T-helper 2 cell (primary cell): Measurements from ENCODE around the gene SPATS2.

ENCODE experiments used
- DNase-seq, 5 experiments: peaks; one replicate each; pipeline versions ENCODE4 v3.0.0 to v3.0.0-alpha.2; 2012 to 2022

The SPATS2 gene

DNA sequence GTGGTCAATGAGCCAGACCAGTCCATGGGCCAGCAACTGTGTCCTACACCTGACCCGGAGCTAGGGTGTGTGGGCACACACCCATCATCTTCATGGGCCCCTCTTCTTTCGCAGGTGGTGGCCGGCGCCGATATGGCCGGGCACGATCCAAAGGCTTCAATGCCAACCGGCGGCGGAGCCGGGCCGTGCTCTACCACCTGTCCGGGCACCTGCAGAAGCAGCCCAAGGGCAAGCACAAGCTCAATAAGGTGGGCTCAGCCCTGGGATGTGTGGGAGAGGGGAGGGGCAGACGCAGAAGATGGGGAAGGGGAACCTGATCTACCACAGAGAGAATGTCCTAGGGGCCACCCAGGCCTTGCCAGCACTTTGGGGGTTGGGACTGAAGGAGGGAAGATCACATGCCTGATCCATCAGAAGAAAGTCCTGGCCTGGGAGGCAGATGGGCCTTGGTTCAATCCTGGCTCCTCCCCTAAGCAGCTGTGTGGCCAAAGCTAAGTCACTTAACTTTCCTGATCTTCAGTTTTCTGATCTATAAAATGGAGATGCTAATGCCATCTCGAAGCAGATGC lies 175.4 kb downstream of the SPATS2 start:
- DNase-seq: no peak

DNA sequence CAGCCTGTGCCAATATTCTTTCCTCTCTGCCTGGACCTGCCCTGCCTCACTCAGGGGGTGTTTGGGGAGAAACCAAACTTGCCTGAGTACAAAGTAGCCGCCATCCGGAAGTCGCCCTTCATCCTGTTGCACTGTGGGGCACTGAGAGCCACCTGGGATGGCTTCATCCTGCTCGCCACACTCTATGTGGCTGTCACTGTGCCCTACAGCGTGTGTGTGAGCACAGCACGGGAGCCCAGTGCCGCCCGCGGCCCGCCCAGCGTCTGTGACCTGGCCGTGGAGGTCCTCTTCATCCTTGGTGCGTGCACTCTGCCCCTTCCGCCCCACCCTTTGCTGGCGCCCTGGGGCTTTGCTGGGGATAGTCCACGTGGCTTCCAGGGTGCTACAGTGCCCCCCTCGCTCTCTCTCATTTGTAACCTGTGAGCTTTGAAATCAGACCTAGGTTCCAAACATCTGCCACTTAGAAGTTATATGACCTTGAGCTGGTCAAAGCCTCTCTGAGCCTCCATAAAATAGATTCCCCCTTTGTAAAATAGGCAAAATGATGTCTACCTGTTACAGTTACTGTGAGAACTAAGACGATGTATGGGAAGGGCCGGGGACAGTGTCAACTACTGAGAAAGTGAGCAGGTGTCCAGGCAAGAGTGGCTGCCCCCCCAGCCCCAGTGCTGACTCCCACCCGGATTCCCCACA lies 176.1 kb downstream of the SPATS2 start:
- no peak for DNase-seq

DNA sequence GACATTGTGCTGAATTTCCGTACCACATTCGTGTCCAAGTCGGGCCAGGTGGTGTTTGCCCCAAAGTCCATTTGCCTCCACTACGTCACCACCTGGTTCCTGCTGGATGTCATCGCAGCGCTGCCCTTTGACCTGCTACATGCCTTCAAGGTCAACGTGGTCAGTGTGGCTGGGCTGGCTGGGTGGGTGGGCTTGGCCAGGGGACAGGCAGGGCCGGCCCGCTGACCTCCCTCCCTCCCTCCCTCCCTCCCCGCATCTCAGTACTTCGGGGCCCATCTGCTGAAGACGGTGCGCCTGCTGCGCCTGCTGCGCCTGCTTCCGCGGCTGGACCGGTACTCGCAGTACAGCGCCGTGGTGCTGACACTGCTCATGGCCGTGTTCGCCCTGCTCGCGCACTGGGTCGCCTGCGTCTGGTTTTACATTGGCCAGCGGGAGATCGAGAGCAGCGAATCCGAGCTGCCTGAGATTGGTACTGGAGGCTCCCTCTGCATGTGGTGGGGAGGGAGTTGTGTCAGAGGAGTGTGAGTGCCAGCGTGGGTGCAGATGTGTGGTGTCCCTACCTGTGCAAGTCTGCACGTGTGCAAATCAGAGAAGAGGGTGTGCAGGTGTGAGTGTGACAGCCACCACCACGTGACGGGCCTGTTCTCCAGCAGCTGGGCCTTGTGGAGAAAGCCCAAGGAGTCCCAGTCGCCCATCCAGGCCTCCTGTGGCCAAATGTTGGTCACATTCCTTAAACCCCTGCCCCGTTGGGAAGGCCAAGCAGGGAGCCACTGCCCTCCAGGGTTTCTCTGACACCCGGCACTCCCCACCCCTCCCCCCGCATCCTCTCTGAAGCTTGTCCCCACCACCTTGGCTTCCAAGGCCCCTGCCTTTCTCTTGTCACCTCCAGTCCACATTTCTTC lies 176.9 kb downstream of the SPATS2 start:
- DNase-seq: no peak

DNA sequence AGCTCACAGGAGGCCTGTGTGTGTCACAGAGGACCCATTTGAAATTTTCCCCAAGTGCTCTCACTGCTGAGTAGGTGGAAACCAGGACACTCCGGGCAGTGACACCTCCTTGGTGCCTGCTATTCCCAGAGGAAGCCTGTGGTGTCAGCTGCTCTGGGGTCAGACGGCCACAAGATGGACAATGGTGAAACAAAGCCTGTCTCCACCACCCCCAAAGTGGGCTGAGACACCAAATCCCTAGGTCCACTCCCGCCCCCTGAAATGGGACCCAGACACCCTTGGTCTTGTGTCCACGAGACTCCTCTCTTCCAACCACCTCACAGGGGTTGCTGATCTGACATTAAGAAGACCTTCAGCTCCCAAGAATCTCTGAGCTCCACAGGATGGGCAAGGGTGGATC lies 178.6 kb downstream of the SPATS2 start:
- no peak for DNase-seq

DNA sequence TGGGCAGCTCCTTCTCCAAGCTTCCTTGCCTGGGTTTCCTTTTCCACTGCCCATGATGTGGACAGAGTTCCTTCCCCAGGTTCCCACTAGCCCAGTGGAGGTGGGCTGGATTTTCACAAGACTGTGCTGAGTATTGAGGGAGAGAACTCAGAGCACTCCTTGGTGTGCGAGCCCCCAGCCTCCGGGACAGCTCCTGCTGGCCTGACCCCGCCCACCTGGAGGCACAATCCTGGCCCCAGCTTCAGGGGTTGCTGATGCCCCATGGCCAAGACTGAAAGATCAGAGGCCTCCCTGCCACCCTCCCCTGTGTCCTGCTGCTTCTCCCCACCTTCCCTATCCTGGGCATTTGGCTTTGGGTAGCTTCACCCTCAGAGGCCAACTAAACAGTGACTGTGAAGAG lies 179.2 kb downstream of the SPATS2 start:
- no peak for DNase-seq

DNA sequence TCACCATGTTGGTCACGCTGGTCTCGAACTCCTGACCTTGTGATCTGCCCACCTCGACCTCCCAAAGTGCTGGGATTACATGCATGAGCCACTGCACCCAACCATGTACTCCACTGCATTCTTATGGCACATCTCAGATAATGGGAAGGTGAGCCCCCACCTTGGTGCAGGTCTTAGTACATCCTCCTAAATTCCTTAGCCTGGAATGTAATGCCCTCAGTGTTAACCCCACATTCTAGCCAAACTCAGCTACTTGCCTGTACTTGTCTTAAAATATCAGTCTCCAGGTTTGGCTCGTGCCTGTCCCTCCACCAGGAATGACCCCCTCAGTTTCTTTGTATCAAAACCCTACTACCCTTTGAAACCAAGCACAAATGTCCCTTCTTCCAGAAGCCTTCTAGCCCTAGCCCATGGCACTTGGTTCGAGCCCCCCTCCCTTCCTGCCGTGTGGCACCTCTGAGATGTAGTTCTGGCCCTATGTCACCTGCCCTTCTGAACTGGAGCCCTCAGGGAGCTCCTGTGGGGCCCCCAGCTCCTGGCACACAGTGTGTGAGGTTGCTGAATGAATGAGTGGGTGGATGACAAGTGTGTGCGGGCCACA lies 179.9 kb downstream of the SPATS2 start:
- no peak for DNase-seq

DNA sequence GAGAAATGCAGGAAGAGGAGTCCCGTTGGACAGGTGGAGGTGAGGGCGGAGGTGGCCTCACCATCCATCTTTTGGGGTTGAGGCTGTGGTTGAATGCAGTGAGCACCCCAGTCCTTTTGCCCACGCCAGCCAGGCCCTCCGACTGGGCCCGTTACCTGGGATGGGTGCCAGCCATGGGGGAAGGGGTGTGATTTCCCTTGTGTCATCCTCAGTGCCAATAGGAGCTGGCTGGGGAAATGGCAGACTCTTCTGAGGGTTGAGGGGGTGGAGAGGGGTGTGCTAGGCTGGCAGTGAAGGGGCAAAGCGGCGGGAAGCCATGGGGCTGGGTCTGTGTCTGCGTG lies 181.2 kb downstream of the SPATS2 start:
- no peak for DNase-seq

DNA sequence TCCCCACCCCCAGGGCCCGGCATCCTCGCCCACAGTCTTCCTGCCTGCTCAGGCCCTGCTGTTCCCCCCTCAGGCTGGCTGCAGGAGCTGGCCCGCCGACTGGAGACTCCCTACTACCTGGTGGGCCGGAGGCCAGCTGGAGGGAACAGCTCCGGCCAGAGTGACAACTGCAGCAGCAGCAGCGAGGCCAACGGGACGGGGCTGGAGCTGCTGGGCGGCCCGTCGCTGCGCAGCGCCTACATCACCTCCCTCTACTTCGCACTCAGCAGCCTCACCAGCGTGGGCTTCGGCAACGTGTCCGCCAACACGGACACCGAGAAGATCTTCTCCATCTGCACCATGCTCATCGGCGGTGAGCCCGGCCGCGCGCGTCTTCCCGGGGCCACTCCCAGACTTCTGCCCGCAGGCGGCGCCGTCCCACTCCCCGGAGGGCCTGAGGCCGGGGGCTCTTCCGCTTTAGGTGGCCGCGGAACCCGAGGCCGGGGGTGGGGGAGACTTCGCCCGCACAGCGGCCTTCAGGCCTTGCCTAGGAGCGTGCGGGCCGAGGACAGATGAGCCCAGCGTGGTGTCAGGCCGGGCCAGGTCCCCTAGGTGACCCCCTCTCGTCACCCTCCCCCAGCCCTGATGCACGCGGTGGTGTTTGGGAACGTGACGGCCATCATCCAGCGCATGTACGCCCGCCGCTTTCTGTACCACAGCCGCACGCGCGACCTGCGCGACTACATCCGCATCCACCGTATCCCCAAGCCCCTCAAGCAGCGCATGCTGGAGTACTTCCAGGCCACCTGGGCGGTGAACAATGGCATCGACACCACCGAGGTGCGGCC lies 181.8 kb downstream of the SPATS2 start:
- no peak for DNase-seq

DNA sequence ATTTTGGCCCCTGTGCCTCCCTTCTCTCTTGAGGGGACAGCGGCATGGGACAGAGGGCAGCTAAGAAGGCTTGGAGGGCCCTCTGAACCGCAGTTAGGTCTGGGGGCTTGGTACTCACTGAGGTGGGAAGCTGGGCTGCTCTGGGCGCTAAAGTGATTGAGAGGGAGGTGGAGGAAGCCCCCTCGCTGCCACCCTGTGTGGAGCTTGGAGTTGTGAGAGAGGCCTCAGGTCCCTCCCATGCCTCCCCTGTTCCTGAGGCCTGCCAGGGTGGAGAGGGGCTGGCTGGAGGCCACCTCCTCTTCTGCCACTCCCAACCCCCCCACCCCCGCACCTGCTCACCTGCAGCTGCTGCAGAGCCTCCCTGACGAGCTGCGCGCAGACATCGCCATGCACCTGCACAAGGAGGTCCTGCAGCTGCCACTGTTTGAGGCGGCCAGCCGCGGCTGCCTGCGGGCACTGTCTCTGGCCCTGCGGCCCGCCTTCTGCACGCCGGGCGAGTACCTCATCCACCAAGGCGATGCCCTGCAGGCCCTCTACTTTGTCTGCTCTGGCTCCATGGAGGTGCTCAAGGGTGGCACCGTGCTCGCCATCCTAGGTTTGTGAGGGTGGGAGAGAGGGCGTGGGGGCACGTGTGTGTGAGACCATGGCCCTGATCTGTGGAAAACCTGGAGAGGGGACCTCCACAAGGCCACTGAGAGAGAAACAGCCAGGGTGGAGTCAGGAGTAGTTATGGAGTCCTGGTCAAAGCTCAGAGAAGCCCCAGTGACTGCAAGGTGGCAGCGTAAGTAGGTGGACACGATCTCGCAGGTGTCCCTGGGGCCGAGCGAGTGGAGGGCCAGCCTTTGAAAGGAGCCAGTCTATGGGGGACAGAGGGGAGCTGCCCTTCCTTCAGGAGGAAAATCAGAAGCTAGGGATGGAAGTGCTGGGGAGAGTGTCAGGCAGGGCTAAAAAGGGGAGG lies 182.8 kb downstream of the SPATS2 start:
- no peak for DNase-seq

DNA sequence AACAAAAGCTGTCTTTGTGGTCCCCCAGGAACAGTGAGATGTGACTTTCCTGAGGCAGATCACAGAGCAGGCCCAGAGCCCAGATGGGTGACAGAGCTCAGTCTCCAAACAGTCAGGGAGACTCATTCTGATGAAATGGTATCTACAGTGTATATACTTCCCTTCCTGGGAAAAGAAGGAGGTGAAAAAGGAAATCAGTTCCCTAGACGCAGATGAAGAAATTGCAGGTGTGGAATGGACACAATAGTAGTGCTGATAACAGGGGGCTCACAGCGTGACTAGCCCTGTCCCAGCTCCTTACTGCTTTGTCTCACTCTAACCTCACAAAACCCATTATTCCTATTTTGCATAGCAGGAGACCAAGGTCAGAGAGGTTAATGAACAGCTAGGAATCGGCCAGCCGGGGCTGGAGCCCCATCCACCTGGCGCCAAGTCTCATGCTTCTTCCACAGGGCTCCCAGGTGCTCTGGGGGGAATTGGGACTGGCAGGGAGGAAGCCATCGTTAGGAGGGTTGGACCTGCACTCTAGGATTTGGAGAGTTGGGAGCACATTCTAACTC lies 183.5 kb downstream of the SPATS2 start:
- no peak for DNase-seq

DNA sequence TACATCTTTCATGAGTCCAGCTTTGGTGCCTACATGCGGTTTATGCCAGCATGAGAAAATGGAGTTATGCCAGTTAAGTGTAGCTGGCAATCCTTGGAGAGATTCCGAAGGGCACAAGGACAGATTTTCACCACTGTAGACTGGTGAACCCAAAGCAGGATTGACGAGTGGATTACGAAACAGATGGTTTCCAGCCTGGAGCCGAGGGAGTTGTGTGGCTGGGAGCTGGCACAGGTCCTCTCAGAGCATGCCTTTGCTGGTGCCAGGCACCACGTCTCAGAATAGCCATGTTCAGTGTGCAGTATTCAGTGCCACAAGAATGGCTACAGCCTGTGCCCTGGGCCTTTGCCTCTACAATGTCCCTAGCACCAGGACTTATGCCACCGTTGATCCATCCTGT lies 184.8 kb downstream of the SPATS2 start:
- DNase-seq: no peak

DNA sequence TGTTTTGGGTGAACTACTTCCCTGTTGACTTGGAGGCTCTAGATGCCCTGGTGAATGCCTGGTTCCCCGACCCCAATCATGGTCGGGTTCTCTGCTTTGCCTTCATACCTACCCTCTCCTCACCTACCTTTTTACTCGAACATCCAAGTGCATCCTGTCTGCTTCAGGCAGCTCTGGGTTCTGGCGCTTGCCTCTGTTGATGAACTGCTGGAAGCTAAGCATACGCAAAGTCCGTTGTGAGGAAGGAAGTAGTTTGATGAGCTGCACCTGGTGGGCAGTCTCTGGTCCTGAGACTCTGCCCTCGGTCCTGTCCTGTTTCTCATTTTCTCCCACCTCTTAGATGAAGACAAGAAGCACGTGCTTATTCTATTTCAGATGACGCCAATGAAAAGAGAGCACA lies 185.2 kb downstream of the SPATS2 start:
- no peak for DNase-seq

DNA sequence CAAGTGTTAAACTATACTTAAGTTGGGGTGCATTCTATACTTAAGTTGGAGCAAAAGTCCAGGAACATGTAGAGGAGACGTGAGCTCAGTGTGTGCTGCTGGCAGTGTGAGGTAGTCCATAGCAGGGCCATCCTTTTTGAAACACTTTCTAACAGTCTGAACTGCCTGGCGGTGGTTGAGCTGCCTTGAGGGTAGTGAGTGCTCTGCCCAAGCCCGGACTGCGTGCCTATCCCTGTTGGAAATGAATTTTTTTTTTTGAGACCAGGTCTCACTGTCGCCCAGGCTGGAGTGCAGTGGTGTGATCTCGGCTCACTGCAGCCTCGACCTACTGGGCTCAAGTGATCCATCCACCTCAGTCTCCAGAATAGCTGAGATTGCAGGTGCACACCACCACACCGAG lies 185.6 kb downstream of the SPATS2 start:
- no peak for DNase-seq

DNA sequence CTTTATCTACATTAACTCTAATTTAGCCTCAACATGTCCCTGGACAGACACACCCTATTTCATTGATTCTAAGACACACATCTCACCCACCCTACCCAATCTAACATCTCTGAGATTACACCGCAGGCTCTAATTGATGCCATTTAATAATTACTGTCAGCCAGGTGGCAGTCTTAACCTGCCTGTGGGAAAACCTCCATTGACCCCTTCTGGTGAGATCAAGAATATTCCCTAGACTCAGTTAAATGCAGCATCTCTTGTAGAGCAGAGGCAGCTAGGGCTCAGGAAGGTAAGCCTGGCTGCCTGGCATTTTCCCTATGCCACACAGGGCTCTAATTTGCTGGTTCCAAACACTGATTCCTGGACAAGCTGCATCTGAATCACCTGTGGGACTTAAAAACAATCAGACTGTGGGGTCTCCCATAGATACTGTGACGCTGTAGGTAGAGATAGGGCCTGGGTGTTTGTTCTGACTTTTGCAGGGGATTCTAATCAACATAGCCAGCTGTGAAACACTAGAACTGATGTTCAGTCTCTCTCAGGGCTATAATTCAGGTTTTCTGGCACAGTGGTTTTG lies 186.3 kb downstream of the SPATS2 start:
- DNase-seq: peak in 1 of 5 experiments; percentile 65

DNA sequence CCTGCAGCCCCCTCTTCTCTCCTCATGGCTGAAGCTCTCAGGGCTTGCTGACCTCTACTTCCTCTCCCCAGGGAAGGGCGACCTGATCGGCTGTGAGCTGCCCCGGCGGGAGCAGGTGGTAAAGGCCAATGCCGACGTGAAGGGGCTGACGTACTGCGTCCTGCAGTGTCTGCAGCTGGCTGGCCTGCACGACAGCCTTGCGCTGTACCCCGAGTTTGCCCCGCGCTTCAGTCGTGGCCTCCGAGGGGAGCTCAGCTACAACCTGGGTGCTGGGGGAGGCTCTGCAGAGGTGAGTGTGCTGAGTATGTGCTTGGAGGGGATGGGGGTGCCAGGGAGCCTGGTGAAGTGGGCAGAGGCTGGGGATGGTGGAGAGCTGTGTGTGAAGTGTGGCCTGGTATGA lies 187.0 kb downstream of the SPATS2 start:
- DNase-seq: no peak

DNA sequence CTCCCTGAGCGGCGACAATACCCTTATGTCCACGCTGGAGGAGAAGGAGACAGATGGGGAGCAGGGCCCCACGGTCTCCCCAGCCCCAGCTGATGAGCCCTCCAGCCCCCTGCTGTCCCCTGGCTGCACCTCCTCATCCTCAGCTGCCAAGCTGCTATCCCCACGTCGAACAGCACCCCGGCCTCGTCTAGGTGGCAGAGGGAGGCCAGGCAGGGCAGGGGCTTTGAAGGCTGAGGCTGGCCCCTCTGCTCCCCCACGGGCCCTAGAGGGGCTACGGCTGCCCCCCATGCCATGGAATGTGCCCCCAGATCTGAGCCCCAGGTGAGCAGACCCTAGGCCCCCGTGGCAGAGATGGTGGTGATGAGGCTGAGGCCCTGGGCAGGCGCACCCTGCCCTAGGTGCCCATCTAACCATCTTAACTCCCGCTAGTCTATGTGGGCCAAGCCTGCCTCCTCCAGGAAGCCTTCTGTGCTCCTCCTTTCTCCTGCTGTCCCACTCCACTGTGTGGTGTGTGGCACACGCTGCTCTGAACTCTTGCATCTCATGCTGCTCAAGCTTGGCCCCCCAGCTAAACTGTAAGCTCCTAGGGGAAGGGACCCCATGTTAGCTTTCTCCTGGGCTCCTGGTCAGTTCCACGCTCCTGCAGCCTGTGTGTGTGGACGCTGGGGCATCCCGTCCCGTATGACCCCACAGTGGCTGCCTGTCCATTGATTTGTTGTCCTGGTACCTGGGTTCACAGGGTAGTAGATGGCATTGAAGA lies 188.5 kb downstream of the SPATS2 start:
- DNase-seq: no peak

DNA sequence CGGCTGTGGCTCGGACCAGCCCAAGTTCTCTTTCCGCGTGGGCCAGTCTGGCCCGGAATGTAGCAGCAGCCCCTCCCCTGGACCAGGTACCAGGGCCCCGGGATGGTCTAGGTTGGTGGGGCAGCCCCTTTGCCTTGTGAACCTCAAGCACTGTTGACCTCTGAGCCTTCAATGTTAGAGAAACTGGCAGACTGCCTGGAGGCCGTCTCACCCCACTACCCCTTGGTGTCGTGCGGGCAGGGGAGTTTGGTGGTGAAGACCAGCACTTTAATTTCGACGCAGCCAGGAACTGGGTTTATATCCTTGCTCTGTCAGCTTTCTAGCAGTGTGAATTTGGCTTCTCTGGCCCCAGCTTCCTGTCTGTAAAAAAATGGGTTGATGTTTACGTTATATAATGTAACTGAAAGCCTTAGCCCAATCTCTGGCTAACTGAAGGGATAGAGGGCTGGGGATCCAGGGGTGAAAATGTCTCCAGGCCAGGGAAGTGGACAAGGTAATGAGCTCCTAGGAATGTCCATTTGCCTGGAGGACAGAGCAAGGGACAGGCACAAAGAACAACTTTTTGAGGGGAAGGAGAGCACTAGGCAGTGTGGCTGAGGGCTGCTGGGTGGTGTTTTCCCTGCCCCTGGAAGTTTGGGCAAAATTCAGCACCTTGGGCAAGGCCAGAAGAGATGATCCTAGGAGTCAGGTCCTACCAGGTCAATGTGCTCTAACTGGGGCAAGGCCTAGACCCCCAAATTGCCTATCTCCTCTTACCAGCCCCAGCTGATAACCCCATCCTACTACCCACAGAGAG lies 189.3 kb downstream of the SPATS2 start:
- no peak for DNase-seq

DNA sequence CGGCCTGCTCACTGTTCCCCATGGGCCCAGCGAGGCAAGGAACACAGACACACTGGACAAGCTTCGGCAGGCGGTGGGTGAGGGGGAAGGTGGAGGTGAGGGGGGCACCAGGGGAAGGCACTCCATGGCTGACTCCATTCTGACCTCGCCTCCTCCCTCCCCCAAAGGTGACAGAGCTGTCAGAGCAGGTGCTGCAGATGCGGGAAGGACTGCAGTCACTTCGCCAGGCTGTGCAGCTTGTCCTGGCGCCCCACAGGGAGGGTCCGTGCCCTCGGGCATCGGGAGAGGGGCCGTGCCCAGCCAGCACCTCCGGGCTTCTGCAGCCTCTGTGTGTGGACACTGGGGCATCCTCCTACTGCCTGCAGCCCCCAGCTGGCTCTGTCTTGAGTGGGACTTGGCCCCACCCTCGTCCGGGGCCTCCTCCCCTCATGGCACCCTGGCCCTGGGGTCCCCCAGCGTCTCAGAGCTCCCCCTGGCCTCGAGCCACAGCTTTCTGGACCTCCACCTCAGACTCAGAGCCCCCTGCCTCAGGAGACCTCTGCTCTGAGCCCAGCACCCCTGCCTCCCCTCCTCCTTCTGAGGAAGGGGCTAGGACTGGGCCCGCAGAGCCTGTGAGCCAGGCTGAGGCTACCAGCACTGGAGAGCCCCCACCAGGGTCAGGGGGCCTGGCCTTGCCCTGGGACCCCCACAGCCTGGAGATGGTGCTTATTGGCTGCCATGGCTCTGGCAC lies 190.1 kb downstream of the SPATS2 start:
- DNase-seq: no peak

DNA sequence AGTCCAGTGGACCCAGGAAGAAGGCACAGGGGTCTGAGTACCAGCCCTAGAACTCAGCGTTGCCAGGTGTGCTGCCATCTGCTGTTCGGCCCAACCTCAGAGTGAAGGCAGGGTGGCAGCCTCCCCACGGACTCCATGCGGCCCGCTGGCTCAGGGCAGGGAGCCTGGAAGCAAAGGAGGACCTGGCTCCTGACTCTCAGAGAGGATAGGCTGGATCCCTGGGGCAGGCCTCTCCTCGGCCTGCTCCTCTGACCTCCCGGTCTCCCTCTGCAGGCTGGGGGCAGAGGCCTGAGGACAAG lies 190.6 kb downstream of the SPATS2 start:
- DNase-seq: no peak
